SH-SY5Y (cell line): Measurements from ENCODE around the gene IKZF4.

ENCODE experiments used
- GATA2 ChIP-seq: IDR thresholded peaks from 2 replicates; pipeline ENCODE4 v1.6.1; 2011; ENCODE audit warnings: mild to moderate bottlenecking, low read depth, low read length
- GATA3 ChIP-seq: IDR thresholded peaks from 2 replicates; pipeline ENCODE4 v1.6.1; 2011; ENCODE audit warnings: low read depth, mild to moderate bottlenecking, low read length, moderate library complexity

GRCh38 chr12:56021889-56022497, 1.1 kb downstream of the IKZF4 start:
- TF ChIP-seq GATA2: no peak
- TF ChIP-seq GATA3: no peak
